HL-60/S4 treated with retinoic acid at 250 ng/mL for 4 days and 3 days (cell line): ENCODE data around the gene GXYLT2.
"Not testable (repeated sequence)": the region's sequence is repeated elsewhere in the genome, so short reads cannot be mapped to it uniquely, and the experiment has no call there.

Experiments
- in situ Hi-C: fragments of 300-500 bp; cut with MboI; formaldehyde crosslinking; loops from 2 replicates; pipeline ENCODE4 v1.7.0; 2022; ENCODE audit warnings: low sequenced_read_pairs

The GXYLT2 gene

GRCh38 chr3:72972706-72973030, 84.8 kb downstream of the GXYLT2 start:
- in situ Hi-C loops = no loop called here

GRCh38 chr3:72973031-72973723, 85.3 kb downstream of the GXYLT2 start:
- in situ Hi-C loops = no loop called here

- in situ Hi-C loops = no loop called here
Observed at GRCh38 chr3:72973786-72974185, 85.9 kb downstream of the GXYLT2 start.

- in situ Hi-C loops = no loop called here
Observed at GRCh38 chr3:72974956-72975355, 87.1 kb downstream of the GXYLT2 start.

GRCh38 chr3:72976281-72976741, 88.5 kb downstream of the GXYLT2 start:
- in situ Hi-C loops = no loop called here

GRCh38 chr3:72977060-72977808, 89.4 kb downstream of the GXYLT2 start:
- in situ Hi-C loops = no loop called here

GRCh38 chr3:72982609-72983366, 94.9 kb downstream of the GXYLT2 start:
- in situ Hi-C loops = no loop called here

- in situ Hi-C loops = no loop called here
Observed at GRCh38 chr3:72985576-72985975, 97.7 kb downstream of the GXYLT2 start.

GRCh38 chr3:72990701-72991395, 103.0 kb downstream of the GXYLT2 start:
- in situ Hi-C loops = no loop called here

- in situ Hi-C loops = no loop called here
Observed at GRCh38 chr3:72991522-72991921, 103.7 kb downstream of the GXYLT2 start.

- in situ Hi-C loops = no loop called here
Observed at GRCh38 chr3:72993391-72993790, 105.5 kb downstream of the GXYLT2 start.

GRCh38 chr3:72995337-72995736, 107.5 kb downstream of the GXYLT2 start:
- in situ Hi-C loops = no loop called here

- in situ Hi-C loops = no loop called here
Observed at GRCh38 chr3:72996121-72996472, 108.3 kb downstream of the GXYLT2 start.

- in situ Hi-C loops = no loop called here
Observed at GRCh38 chr3:72996473-72997333, 108.9 kb downstream of the GXYLT2 start, which contains the start of gene PPP4R2. Gene PPP4R2, plus strand, starts transcription at chr3:72996811. Its CDS starts 227 bp downstream, at chr3:72997038.

GRCh38 chr3:72997421-72997961, 109.6 kb downstream of the GXYLT2 start:
- in situ Hi-C loops = no loop called here

- in situ Hi-C loops = no loop called here
Observed at GRCh38 chr3:72998466-72998865, 110.6 kb downstream of the GXYLT2 start.

- in situ Hi-C loops = no loop called here
Observed at GRCh38 chr3:72999951-73000350, 112.1 kb downstream of the GXYLT2 start.

GRCh38 chr3:73003050-73003449, 115.2 kb downstream of the GXYLT2 start:
- in situ Hi-C loops = not testable (repeated sequence)

GRCh38 chr3:73004316-73004715, 116.5 kb downstream of the GXYLT2 start:
- in situ Hi-C loops = no loop called here
